WTC11 (cell line): Measurements from ENCODE around the gene SLC24A1. TPM values are rescaled to one million over a fixed set of nuclear protein-coding genes. Genes with fewer than 3 reads are reported as not detected.

Experiments used
- ATAC-seq: fragments of 200-7000 bp; cut with Tn5 transposase; 2 replicates; pipeline ENCODE4 v1.10.0; 2021; ENCODE audit warnings: mild to moderate bottlenecking, moderate library complexity
- CTCF ChIA-PET: fragments of 300-600 bp; sonication (Branson Sonifier 250); formaldehyde crosslinking; loops from one replicate; lab custom pipeline; 2021; ENCODE audit warnings: antibody characterized with exemption; lab: Charles Lee
- POLR2A ChIA-PET: fragments of 350-600 bp; sonication (Branson Sonifier 250); formaldehyde crosslinking; loops from one replicate; lab custom pipeline; 2021; ENCODE audit warnings: antibody characterized with exemption; lab: Charles Lee
- DNase-seq: peaks from one replicate; pipeline ENCODE4 v3.0.0; 2021; ENCODE audit warnings: low spot score
- H3K27ac Mint-ChIP-seq: 2 replicates; pipeline ENCODE4 v1.8.0; 2021; ENCODE audit warnings: mixed read lengths
- H3K27me3 Mint-ChIP-seq: 2 replicates; pipeline ENCODE4 v1.8.0; 2021; ENCODE audit warnings: low read depth, mild to moderate bottlenecking, moderate library complexity, mixed read lengths
- H3K36me3 Mint-ChIP-seq: 2 replicates; pipeline ENCODE4 v1.8.0; 2021; ENCODE audit warnings: mixed read lengths
- H3K4me1 Mint-ChIP-seq: 2 replicates; pipeline ENCODE4 v1.8.0; 2022; ENCODE audit warnings: mixed read lengths
- H3K4me3 Mint-ChIP-seq: 2 replicates; pipeline ENCODE4 v1.8.0; 2021; ENCODE audit warnings: mild to moderate bottlenecking, moderate library complexity, mixed read lengths
- H3K9me3 Mint-ChIP-seq: 2 replicates; pipeline ENCODE4 v1.8.0; 2021; ENCODE audit warnings: mixed read lengths
- AR ChIP-seq: fragments of 250-450 bp; sonication (Bioruptor Pico); IDR thresholded peaks from 2 replicates; pipeline ENCODE4 v1.9.0; 2021; ENCODE audit warnings: mild to moderate bottlenecking
- ATF1 ChIP-seq: sonication (generic); formaldehyde crosslinking; IDR thresholded peaks from 2 replicates; pipeline ENCODE4 v1.8.1; 2023; ENCODE audit warnings: mild to moderate bottlenecking, moderate library complexity, missing genetic modification reagents
- CREB1 ChIP-seq: sonication (generic); formaldehyde crosslinking; IDR thresholded peaks from 2 replicates; pipeline ENCODE4 v1.8.0; 2023; ENCODE audit warnings: mild to moderate bottlenecking, missing genetic modification reagents
- ETV6 ChIP-seq: sonication (generic); formaldehyde crosslinking; IDR thresholded peaks from 2 replicates; pipeline ENCODE4 v1.8.1; 2022; ENCODE audit warnings: mild to moderate bottlenecking, missing genetic modification reagents
- GRHL2 ChIP-seq: fragments of 250-450 bp; sonication (Bioruptor Pico); IDR thresholded peaks from 2 replicates; pipeline ENCODE4 v1.8.0; 2022; ENCODE audit warnings: mild to moderate bottlenecking, moderate library complexity; ENCODE audit not compliant: insufficient replicate concordance, severe bottlenecking
- HMGXB4 ChIP-seq: sonication (generic); formaldehyde crosslinking; IDR thresholded peaks from 2 replicates; pipeline ENCODE4 v1.8.1; 2023; ENCODE audit warnings: mild to moderate bottlenecking, moderate library complexity, missing genetic modification reagents
- JUN ChIP-seq: sonication (generic); formaldehyde crosslinking; IDR thresholded peaks from 2 replicates; pipeline ENCODE4 v1.8.0; 2023; ENCODE audit warnings: mild to moderate bottlenecking, missing genetic modification reagents
- KAT7 ChIP-seq: sonication (generic); formaldehyde crosslinking; IDR thresholded peaks from 2 replicates; pipeline ENCODE4 v1.8.1; 2023; ENCODE audit warnings: missing genetic modification reagents, mild to moderate bottlenecking, borderline replicate concordance
- MAX ChIP-seq: sonication (generic); formaldehyde crosslinking; IDR thresholded peaks from 2 replicates; pipeline ENCODE4 v1.8.0; 2022; ENCODE audit warnings: mild to moderate bottlenecking, missing genetic modification reagents
- MLX ChIP-seq: sonication (generic); formaldehyde crosslinking; IDR thresholded peaks from 2 replicates; pipeline ENCODE4 v1.8.1; 2023; ENCODE audit warnings: mild to moderate bottlenecking, missing genetic modification reagents, moderate library complexity
- MYBL2 ChIP-seq: sonication (generic); formaldehyde crosslinking; IDR thresholded peaks from 2 replicates; pipeline ENCODE4 v1.8.1; 2023; ENCODE audit warnings: mild to moderate bottlenecking, moderate library complexity, missing genetic modification reagents
- PRDM15 ChIP-seq: sonication (generic); formaldehyde crosslinking; IDR thresholded peaks from 2 replicates; pipeline ENCODE4 v1.8.0; 2022; ENCODE audit warnings: missing genetic modification reagents
- RELA ChIP-seq: sonication (generic); formaldehyde crosslinking; IDR thresholded peaks from 2 replicates; pipeline ENCODE4 v1.8.1; 2022; ENCODE audit warnings: missing genetic modification reagents, mild to moderate bottlenecking, borderline replicate concordance
- SMAD3 ChIP-seq: sonication (generic); formaldehyde crosslinking; IDR thresholded peaks from 2 replicates; pipeline ENCODE4 v1.8.0; 2022; ENCODE audit warnings: missing genetic modification reagents, mild to moderate bottlenecking, borderline replicate concordance
- SMAD4 ChIP-seq: sonication (generic); formaldehyde crosslinking; IDR thresholded peaks from 2 replicates; pipeline ENCODE4 v1.8.0; 2022; ENCODE audit warnings: mild to moderate bottlenecking, missing genetic modification reagents
- SP1 ChIP-seq: sonication (generic); formaldehyde crosslinking; conservative IDR thresholded peaks from 2 replicates; pipeline ENCODE4 v1.8.1; 2022; ENCODE audit warnings: missing genetic modification reagents
- TCF7 ChIP-seq: sonication (generic); formaldehyde crosslinking; IDR thresholded peaks from 2 replicates; pipeline ENCODE4 v1.8.0; 2022; ENCODE audit warnings: mild to moderate bottlenecking, low read depth, missing genetic modification reagents, moderate library complexity
- TEAD1 ChIP-seq: sonication (generic); formaldehyde crosslinking; IDR thresholded peaks from 2 replicates; pipeline ENCODE4 v1.8.0; 2022; ENCODE audit warnings: mild to moderate bottlenecking, missing genetic modification reagents
- ZNF232 ChIP-seq: sonication (generic); formaldehyde crosslinking; IDR thresholded peaks from 2 replicates; pipeline ENCODE4 v1.8.0; 2022; ENCODE audit warnings: mild to moderate bottlenecking, missing genetic modification reagents
- ZNF317 ChIP-seq: sonication (generic); formaldehyde crosslinking; IDR thresholded peaks from 2 replicates; pipeline ENCODE4 v1.8.1; 2023; ENCODE audit warnings: low read depth, mild to moderate bottlenecking, moderate library complexity, missing genetic modification reagents, borderline replicate concordance
- ZNF512 ChIP-seq: sonication (generic); formaldehyde crosslinking; IDR thresholded peaks from 2 replicates; pipeline ENCODE4 v1.8.1; 2022; ENCODE audit warnings: missing genetic modification reagents, borderline replicate concordance
- ZNF671 ChIP-seq: fragments of 250-450 bp; sonication (Bioruptor Pico); IDR thresholded peaks from 2 replicates; pipeline ENCODE4 v1.8.0; 2021; ENCODE audit warnings: mild to moderate bottlenecking
- ZSCAN18 ChIP-seq: fragments of 250-450 bp; sonication (Bioruptor Pico); IDR thresholded peaks from 2 replicates; pipeline ENCODE4 v2.1.2; 2022; ENCODE audit warnings: mild to moderate bottlenecking, moderate library complexity
- total RNA-seq: library from RNA; stranded (reverse); gene quantifications from 3 replicates; pipeline ENCODE4 v1.2.3, GENCODE V29; 2021

SLC24A1 gene
- total RNA-seq, 1 experiment from 2014 or later: 7.0 TPM

GRCh38 chr15:65633752-65634151 lies 12.0 kb downstream of the SLC24A1 start (continued):
- TF ChIP-seq ZNF671: no peak
- no peak for TF ChIP-seq MLX (CRISPR knock-in tag)
- no peak for TF ChIP-seq AR
- no peak for TF ChIP-seq HMGXB4
- no peak for TF ChIP-seq PRDM15 (CRISPR knock-in tag)

GRCh38 chr15:65634356-65634755 lies 12.6 kb downstream of the SLC24A1 start:
- ChIA-PET POLR2A (no interaction called here), CTCF (interaction anchor here (1.9 kb wide), 1 partner anchor 229 kb away, joined by 7 read pairs; no protein-coding TSS in a partner anchor)
- Mint-ChIP-seq H3K4me1 (peaks cover 14% of the 10 kb centered on the region), H3K27ac (no peak overlapping the region), H3K9me3 (no peaks in the 10 kb centered on the region), H3K27me3 (no peaks in the 10 kb centered on the region), H3K4me3 (no peak overlapping the region), H3K36me3 (no peaks in the 10 kb centered on the region)
- TF ChIP-seq TCF7 (no peak), RELA (CRISPR knock-in tag) (no peak), ETV6 (CRISPR knock-in tag) (no peak), TEAD1 (CRISPR knock-in tag) (no peak), JUN (no peak), CREB1 (CRISPR knock-in tag) (no peak), ZNF232 (no peak), MAX (CRISPR knock-in tag) (no peak), ZNF317 (CRISPR knock-in tag) (no peak), MYBL2 (CRISPR knock-in tag) (no peak)
- DNase-seq (no peak), ATAC-seq (no peak)

- POLR2A ChIA-PET: no interaction called here
- DNase-seq (no peak), ATAC-seq (peak; percentile 65)
- CTCF ChIA-PET: interaction anchor here (0.6 to 2.5 kb wide), 14 partner anchors 10 to 231 kb away, joined by 3 to 13 read pairs (median 5); partner anchors contain the start of genes INTS14, RAB11A and SLC24A1
- no peaks in the 10 kb centered on the region for H3K36me3 Mint-ChIP-seq
- peaks cover 12% of the 10 kb centered on the region for H3K4me1 Mint-ChIP-seq
- peak overlapping the region; percentile 1; the same call in 1 of the 2 replicates for H3K4me3 Mint-ChIP-seq
- H3K27me3 Mint-ChIP-seq: no peaks in the 10 kb centered on the region
- H3K9me3 Mint-ChIP-seq: no peaks in the 10 kb centered on the region
- H3K27ac Mint-ChIP-seq: no peak overlapping the region
- TF ChIP-seq SMAD3: no peak
- no peak for TF ChIP-seq ZSCAN18 (CRISPR knock-in tag)
- TF ChIP-seq GRHL2: no peak
- TF ChIP-seq ZNF512 (CRISPR knock-in tag): no peak
- no peak for TF ChIP-seq SMAD4 (CRISPR knock-in tag)
- TF ChIP-seq KAT7 (CRISPR knock-in tag): no peak
- no peak for TF ChIP-seq ATF1 (CRISPR knock-in tag)
- TF ChIP-seq SP1 (CRISPR knock-in tag): no peak
Observed at GRCh38 chr15:65638109-65638508, 16.4 kb downstream of the SLC24A1 start.
